SK-N-SH treated with all-trans-retinoic acid at 6 μM for 48 hours (cell line): ENCODE measurements around the gene PDLIM4.

ENCODE experiments used
- ATAC-seq: fragments of 200-7000 bp; cut with Tn5 transposase; 3 replicates; pipeline ENCODE4 v1.9.1; 2020; ENCODE audit warnings: mild to moderate bottlenecking, moderate library complexity
- ARNTL ChIP-seq: fragments of 450-650 bp; formaldehyde crosslinking; IDR thresholded peaks from 2 replicates; pipeline ENCODE4 v1.5.0; 2020; ENCODE audit warnings: low read depth, mild to moderate bottlenecking, moderate library complexity, borderline replicate concordance
- CSDC2 ChIP-seq: fragments of 250-450 bp; sonication (Bioruptor Pico); IDR thresholded peaks from 2 replicates; pipeline ENCODE4 v1.5.0; 2020; ENCODE audit warnings: mild to moderate bottlenecking, moderate library complexity
- GLIS3 ChIP-seq: fragments of 250-450 bp; sonication (Bioruptor Pico); IDR thresholded peaks from 2 replicates; pipeline ENCODE4 v1.5.0; 2020; ENCODE audit warnings: mild to moderate bottlenecking, moderate library complexity
- OSR1 ChIP-seq: fragments of 250-450 bp; sonication (Bioruptor Pico); IDR thresholded peaks from 2 replicates; pipeline ENCODE4 v1.8.0; 2022; ENCODE audit warnings: moderate library complexity, mild to moderate bottlenecking, inconsistent platforms
- SNAI2 ChIP-seq: fragments of 250-450 bp; sonication (Bioruptor Pico); IDR thresholded peaks from 2 replicates; pipeline ENCODE4 v1.5.0; 2020; ENCODE audit warnings: mild to moderate bottlenecking, moderate library complexity
- TCF4 ChIP-seq: fragments of 250-450 bp; sonication (Bioruptor Pico); IDR thresholded peaks from 2 replicates; pipeline ENCODE4 v1.8.0; 2021; ENCODE audit warnings: mild to moderate bottlenecking, moderate library complexity, borderline replicate concordance
- TOX ChIP-seq: fragments of 250-450 bp; sonication (Bioruptor Pico); IDR thresholded peaks from 2 replicates; pipeline ENCODE4 v1.8.0; 2021; ENCODE audit warnings: mild to moderate bottlenecking, moderate library complexity, borderline replicate concordance
- ZFP3 ChIP-seq: fragments of 250-450 bp; sonication (Bioruptor Pico); IDR thresholded peaks from 2 replicates; pipeline ENCODE4 v1.5.0; 2020; ENCODE audit warnings: mild to moderate bottlenecking, moderate library complexity
- ZFP30 ChIP-seq: fragments of 450-650 bp; formaldehyde crosslinking; IDR thresholded peaks from 2 replicates; pipeline ENCODE4 v1.5.0; 2022; ENCODE audit warnings: mild to moderate bottlenecking, moderate library complexity
- ZNF565 ChIP-seq: fragments of 450-650 bp; formaldehyde crosslinking; conservative IDR thresholded peaks from 2 replicates; pipeline ENCODE4 v1.5.0; 2020; ENCODE audit warnings: low read depth, mild to moderate bottlenecking, moderate library complexity
- ZNF70 ChIP-seq: fragments of 450-650 bp; formaldehyde crosslinking; IDR thresholded peaks from 2 replicates; pipeline ENCODE4 v1.5.0; 2020; ENCODE audit warnings: mild to moderate bottlenecking, moderate library complexity
- ZNF8 ChIP-seq: fragments of 450-650 bp; formaldehyde crosslinking; IDR thresholded peaks from 2 replicates; pipeline ENCODE4 v1.5.0; 2020; ENCODE audit warnings: mild to moderate bottlenecking, moderate library complexity
- TF ChIP-seq, protein P1 (sequence below): fragments of 250-450 bp; sonication (Bioruptor Pico); IDR thresholded peaks from 2 replicates; pipeline ENCODE4 v1.5.1; 2020; ENCODE audit warnings: low read depth, mild to moderate bottlenecking, moderate library complexity
- TF ChIP-seq, protein P2 (sequence below): fragments of 250-450 bp; sonication (Bioruptor Pico); IDR thresholded peaks from 2 replicates; pipeline ENCODE4 v1.8.0; 2021; ENCODE audit warnings: low read depth, mild to moderate bottlenecking, moderate library complexity, borderline replicate concordance
- TF ChIP-seq, protein P3 (sequence below): fragments of 250-450 bp; sonication (Bioruptor Pico); IDR thresholded peaks from 2 replicates; pipeline ENCODE4 v1.5.1; 2021; ENCODE audit warnings: mild to moderate bottlenecking, moderate library complexity
- TF ChIP-seq, protein P4 (sequence below): fragments of 250-450 bp; sonication (Bioruptor Pico); IDR thresholded peaks from 2 replicates; pipeline ENCODE4 v1.8.0; 2020; ENCODE audit warnings: mild to moderate bottlenecking, moderate library complexity, borderline replicate concordance

Gene PDLIM4

DNA sequence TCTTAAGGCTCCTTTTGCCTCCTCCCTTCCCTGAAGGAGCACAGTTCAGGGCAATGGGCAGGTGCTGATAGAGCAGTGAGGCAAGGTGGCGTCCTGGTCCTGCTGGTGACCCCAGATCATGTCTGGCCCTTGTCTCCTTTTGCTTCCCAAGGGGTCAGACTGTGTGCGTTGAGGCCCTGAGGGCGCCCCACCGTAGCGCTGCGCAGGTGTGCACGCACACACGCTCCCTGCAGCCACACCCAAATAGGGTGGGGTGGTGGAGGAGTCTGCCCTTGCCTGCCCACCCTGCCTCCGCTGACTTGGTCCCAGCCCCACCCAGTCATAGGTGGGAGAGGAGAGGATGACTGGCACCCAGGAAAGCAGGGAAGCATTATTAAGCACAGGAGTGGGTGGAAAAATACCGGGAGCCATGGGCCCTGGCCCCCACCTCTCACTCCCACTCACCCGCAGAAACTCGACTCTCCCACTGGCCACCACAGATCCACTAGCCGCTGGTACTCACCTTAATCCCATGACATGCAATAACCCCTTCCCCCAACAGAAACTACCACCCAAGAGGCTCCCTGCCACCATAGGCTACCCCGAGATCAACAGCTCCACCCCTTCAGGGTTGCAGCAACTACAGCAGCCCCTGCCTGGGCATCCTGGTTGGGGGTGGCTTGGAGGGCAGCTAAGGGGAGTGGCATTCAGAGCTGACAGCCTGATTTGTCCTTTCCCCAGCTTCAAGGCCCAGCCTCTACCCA is 16.7 kb downstream of the PDLIM4 start:
- TF ChIP-seq SNAI2: no peak
- no peak for ATAC-seq

DNA sequence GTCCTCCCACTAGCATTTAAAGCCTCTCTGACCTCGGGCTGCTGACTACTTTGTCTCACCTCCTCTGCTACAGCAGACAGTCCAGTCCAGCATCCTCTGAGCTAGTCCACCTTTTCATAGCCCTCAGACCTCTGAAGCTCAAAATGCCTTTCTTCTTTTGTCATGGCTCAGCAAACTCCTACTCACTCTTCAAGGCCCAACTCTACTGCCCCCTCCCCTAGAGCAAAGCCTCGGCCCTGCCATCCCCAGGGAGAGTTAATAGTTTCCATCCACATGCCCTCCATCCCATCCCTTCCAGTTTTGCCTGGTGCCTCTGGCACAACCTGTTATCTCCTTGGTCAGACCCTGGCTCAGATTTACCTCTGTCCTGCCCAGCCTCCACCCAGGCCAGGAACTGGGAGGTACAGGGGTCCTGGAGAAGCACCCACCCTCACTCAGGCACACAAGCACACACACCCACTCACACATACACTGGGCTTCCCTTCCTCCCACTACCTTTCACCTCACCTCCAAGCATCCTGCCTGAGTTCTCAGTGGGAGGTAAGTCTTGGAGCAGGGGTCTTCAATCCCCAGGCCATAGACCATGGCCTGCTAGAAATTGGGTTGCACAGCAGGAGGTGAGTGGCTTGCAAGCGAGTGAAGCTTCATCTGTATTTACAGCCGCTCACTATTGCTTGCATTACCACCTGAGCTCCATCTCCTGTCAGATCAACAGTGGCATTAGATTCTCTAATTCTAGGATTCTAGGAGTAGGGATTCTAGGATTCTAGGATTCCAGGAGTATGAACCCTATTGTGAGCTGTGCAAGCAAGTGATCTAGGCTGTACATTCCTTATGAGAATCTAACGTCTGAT is 18.1 kb downstream of the PDLIM4 start:
- TF ChIP-seq ZFP3 (CRISPR knock-in tag) (peak; percentile 94), ZNF8 (CRISPR knock-in tag) (no peak)
- no peak for ATAC-seq

DNA sequence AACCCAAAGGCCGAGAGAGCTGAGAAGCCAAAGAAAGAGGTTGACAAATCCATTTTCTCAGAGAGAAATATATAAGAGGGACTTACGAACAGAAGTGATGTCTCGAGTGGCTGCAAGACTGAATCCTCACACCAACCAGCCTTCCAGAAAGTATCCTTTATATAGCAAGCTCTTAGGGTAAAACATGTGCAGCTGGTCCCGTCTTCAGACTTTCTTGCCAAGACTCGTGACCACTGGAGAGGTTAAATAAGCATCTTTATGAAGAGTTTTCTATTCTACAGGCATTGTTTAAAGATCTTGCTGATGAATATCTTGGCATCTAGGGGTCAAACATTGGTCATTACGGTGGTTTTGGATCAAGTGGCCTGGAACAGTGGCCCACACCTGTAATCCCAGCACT is 19.8 kb downstream of the PDLIM4 start:
- no peak for TF ChIP-seq TCF4 (CRISPR knock-in tag)
- no peak for TF ChIP-seq TOX
- no peak for ATAC-seq

DNA sequence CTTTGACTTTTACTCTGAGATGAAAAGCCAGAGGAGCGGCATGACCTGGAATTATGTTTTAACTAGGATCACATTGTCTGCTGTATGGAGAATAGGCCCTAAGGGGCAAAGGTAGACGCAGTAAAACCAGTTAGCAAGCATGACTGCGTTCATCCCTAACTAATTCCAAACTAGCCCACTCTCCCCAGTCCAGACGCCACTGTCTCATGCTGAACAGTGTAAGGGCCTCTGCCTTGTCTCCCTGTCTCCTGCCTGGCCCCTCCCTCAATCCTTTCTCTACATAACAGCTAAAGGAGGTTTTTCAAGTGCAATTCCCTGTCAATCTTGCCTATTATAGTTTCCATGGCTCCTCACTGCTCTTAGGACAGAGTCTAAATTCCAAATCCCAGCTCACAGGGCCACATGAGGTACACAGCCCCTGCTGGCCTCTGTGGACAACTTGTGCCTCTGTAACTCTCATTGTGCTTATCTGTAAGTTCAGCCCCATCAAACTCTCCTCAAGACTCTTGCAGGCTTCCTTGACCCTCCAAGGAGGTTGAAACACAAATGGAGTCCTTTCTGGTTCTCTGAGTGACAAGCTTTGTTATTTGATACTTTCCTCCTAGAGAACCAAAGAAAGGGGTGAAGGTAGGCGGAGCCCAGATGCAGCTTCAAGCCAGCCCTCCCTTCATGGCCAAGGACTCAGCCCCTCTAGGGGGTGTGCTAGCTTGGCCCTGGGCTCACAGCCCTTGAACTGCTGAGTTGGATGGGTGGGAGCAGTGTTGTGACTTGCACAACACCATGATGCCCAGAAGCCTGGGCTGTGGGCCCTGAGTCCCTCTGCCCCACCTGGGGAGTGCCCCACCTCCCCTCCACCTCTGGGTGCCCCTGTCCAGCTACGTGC is 20.7 kb downstream of the PDLIM4 start:
- TF ChIP-seq ARNTL (CRISPR knock-in tag) (no peak), ZNF565 (CRISPR knock-in tag) (no peak), TCF4 (CRISPR knock-in tag) (no peak), OSR1 (CRISPR knock-in tag) (no peak), GLIS3 (CRISPR knock-in tag) (no peak), TOX (no peak), ZNF70 (no peak), CSDC2 (CRISPR knock-in tag) (no peak)
- TF ChIP-seq, protein P1, sequence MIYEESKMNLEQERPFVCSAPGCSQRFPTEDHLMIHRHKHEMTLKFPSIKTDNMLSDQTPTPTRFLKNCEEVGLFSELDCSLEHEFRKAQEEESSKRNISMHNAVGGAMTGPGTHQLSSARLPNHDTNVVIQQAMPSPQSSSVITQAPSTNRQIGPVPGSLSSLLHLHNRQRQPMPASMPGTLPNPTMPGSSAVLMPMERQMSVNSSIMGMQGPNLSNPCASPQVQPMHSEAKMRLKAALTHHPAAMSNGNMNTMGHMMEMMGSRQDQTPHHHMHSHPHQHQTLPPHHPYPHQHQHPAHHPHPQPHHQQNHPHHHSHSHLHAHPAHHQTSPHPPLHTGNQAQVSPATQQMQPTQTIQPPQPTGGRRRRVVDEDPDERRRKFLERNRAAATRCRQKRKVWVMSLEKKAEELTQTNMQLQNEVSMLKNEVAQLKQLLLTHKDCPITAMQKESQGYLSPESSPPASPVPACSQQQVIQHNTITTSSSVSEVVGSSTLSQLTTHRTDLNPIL (CRISPR knock-in tag): no peak
- TF ChIP-seq, protein P2, sequence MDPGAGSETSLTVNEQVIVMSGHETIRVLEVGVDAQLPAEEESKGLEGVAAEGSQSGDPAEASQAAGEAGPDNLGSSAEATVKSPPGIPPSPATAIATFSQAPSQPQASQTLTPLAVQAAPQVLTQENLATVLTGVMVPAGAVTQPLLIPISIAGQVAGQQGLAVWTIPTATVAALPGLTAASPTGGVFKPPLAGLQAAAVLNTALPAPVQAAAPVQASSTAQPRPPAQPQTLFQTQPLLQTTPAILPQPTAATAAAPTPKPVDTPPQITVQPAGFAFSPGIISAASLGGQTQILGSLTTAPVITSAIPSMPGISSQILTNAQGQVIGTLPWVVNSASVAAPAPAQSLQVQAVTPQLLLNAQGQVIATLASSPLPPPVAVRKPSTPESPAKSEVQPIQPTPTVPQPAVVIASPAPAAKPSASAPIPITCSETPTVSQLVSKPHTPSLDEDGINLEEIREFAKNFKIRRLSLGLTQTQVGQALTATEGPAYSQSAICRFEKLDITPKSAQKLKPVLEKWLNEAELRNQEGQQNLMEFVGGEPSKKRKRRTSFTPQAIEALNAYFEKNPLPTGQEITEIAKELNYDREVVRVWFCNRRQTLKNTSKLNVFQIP: no peak
- TF ChIP-seq, protein P3, sequence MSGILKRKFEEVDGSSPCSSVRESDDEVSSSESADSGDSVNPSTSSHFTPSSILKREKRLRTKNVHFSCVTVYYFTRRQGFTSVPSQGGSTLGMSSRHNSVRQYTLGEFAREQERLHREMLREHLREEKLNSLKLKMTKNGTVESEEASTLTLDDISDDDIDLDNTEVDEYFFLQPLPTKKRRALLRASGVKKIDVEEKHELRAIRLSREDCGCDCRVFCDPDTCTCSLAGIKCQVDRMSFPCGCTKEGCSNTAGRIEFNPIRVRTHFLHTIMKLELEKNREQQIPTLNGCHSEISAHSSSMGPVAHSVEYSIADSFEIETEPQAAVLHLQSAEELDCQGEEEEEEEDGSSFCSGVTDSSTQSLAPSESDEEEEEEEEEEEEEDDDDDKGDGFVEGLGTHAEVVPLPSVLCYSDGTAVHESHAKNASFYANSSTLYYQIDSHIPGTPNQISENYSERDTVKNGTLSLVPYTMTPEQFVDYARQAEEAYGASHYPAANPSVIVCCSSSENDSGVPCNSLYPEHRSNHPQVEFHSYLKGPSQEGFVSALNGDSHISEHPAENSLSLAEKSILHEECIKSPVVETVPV (CRISPR knock-in tag): no peak
- TF ChIP-seq, protein P4, sequence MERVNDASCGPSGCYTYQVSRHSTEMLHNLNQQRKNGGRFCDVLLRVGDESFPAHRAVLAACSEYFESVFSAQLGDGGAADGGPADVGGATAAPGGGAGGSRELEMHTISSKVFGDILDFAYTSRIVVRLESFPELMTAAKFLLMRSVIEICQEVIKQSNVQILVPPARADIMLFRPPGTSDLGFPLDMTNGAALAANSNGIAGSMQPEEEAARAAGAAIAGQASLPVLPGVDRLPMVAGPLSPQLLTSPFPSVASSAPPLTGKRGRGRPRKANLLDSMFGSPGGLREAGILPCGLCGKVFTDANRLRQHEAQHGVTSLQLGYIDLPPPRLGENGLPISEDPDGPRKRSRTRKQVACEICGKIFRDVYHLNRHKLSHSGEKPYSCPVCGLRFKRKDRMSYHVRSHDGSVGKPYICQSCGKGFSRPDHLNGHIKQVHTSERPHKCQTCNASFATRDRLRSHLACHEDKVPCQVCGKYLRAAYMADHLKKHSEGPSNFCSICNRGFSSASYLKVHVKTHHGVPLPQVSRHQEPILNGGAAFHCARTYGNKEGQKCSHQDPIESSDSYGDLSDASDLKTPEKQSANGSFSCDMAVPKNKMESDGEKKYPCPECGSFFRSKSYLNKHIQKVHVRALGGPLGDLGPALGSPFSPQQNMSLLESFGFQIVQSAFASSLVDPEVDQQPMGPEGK (CRISPR knock-in tag): no peak
- no peak for ATAC-seq

DNA sequence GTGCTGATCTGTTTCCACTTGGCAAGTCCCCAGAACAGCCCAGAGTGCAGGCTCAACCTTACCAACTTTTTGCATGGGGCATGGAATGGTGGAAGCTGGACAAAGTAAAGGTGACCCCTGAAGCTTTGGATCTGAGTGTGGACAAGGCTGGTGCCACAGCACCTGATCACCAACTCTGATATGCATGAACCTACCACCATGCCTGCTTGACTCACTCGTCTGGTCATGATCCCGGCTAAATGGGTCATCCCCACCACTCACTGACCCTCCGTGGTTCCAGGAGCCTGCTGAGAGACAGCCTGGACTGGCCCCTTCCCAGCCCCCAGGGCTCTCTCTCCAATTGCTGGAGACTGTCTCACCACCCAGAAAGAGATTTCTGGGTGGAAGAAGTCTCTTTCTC is 22.3 kb downstream of the PDLIM4 start:
- TF ChIP-seq OSR1 (CRISPR knock-in tag) (no peak), ZFP3 (CRISPR knock-in tag) (no peak), GLIS3 (CRISPR knock-in tag) (no peak), ZFP30 (CRISPR knock-in tag) (no peak), SNAI2 (no peak)
- no peak for ATAC-seq
